ENCODE data around the gene SOX12.

- TF ChIP-seq CTCF (IDR thresholded peaks at IDR 0.05; ENCODE audit: poor library complexity) (no peak), EZH2 (IDR thresholded peaks at IDR 0.05; ENCODE audit: borderline replicate concordance) (no peak), EZH2phosphoT487 (IDR thresholded peaks at IDR 0.05; ENCODE audit: low read depth, severe bottlenecking, unreplicated experiment) (no peak)
These were observed 31.4 kb downstream of the SOX12 start for GRCh38 chr20:356745-357144.

Measured in hepatocyte (in vitro differentiated cells).